Mesenchymal stem cell (in vitro differentiated cells and primary cell): Measurements from ENCODE around the gene FOXP1.

Source experiments
- DNase-seq: peaks from one replicate; pipeline ENCODE4 v3.0.0-alpha.2; 2013
- H2AFZ ChIP-seq: one replicate; pipeline ENCODE4 v1.6.1; 2013; ENCODE audit warnings: low read depth, mild to moderate bottlenecking, control low read depth, inconsistent platforms, low read length, moderate library complexity
- H2AK5ac ChIP-seq: 2 replicates; pipeline ENCODE4 v1.6.1; 2013; ENCODE audit warnings: low read length, moderate library complexity, mild to moderate bottlenecking, inconsistent platforms; ENCODE audit not compliant: severe bottlenecking
- H2BK120ac ChIP-seq: one replicate; pipeline ENCODE4 v1.6.1; 2013; ENCODE audit warnings: low read depth, mild to moderate bottlenecking, inconsistent platforms, low read length, moderate library complexity
- H2BK12ac ChIP-seq, 2 experiments: one replicate each; pipeline ENCODE4 v1.6.1; 2013; ENCODE audit warnings: inconsistent platforms in 2 of 2, low read length in 2 of 2, mild to moderate bottlenecking in 2 of 2, moderate library complexity in 2 of 2, control low read depth in 1 of 2
- H2BK15ac ChIP-seq: one replicate; pipeline ENCODE4 v1.6.1; 2013; ENCODE audit warnings: mild to moderate bottlenecking, low read depth, inconsistent platforms; ENCODE audit not compliant: poor library complexity, severe bottlenecking
- H2BK5ac ChIP-seq: 2 replicates; pipeline ENCODE4 v1.6.1; 2013; ENCODE audit warnings: low read depth, mild to moderate bottlenecking, low read length, control low read depth, inconsistent platforms; ENCODE audit not compliant: poor library complexity, severe bottlenecking
- H3K14ac ChIP-seq, 2 experiments: one replicate each; pipeline ENCODE4 v1.6.1; 2013; ENCODE audit warnings: inconsistent platforms in 2 of 2, low read length in 2 of 2, control low read depth in 1 of 2, mild to moderate bottlenecking in 1 of 2, moderate library complexity in 1 of 2
- H3K18ac ChIP-seq, 2 experiments: one replicate each; pipeline ENCODE4 v1.6.1; 2013; ENCODE audit warnings: inconsistent platforms in 2 of 2, low read length in 2 of 2, control low read depth in 1 of 2, low read depth in 1 of 2, mild to moderate bottlenecking in 1 of 2
- H3K23ac ChIP-seq, 2 experiments: one replicate each; pipeline ENCODE4 v1.6.1; 2013; ENCODE audit warnings: inconsistent platforms in 2 of 2, low read length in 2 of 2, mild to moderate bottlenecking in 2 of 2, moderate library complexity in 2 of 2, control low read depth in 1 of 2
- H3K27ac ChIP-seq: 2 replicates; pipeline ENCODE4 v1.5.1; 2013; ENCODE audit warnings: mild to moderate bottlenecking, moderate library complexity, low read length, control low read depth, inconsistent platforms; ENCODE audit not compliant: poor library complexity, severe bottlenecking
- H3K27me3 ChIP-seq, 2 experiments: 2 replicates each; pipeline versions ENCODE4 v1.6.1 to v1.7.0; 2013; ENCODE audit warnings: low read length in 2 of 2, mild to moderate bottlenecking in 2 of 2, moderate library complexity in 2 of 2, control low read depth in 1 of 2, inconsistent platforms in 1 of 2; ENCODE audit not compliant: control insufficient read depth in 1 of 2, insufficient read depth in 1 of 2
- H3K36me3 ChIP-seq, 2 experiments: 2 replicates each; pipeline versions ENCODE4 v1.6.1 to v1.7.0; 2013; ENCODE audit warnings: low read length in 2 of 2, control low read depth in 1 of 2, inconsistent platforms in 1 of 2, low read depth in 1 of 2, mild to moderate bottlenecking in 1 of 2; ENCODE audit not compliant: insufficient read depth in 2 of 2, control insufficient read depth in 1 of 2
- H3K4ac ChIP-seq, 2 experiments: one replicate each; pipeline ENCODE4 v1.6.1; 2013; ENCODE audit warnings: inconsistent platforms in 2 of 2, low read length in 2 of 2, mild to moderate bottlenecking in 2 of 2, moderate library complexity in 2 of 2, control low read depth in 1 of 2, low read depth in 1 of 2
- H3K4me1 ChIP-seq: 2 replicates; pipeline ENCODE4 v1.6.1; 2013; ENCODE audit warnings: low read depth, low read length, control low read depth; ENCODE audit not compliant: control insufficient read depth, insufficient read depth
- H3K4me2 ChIP-seq: 2 replicates; pipeline ENCODE4 v1.6.1; 2013; ENCODE audit warnings: low read length, mild to moderate bottlenecking, inconsistent platforms; ENCODE audit not compliant: poor library complexity, severe bottlenecking
- H3K4me3 ChIP-seq, 2 experiments: 2 replicates each; pipeline versions ENCODE4 v1.5.1 to v1.7.0; 2013; ENCODE audit warnings: low read length in 2 of 2, mild to moderate bottlenecking in 2 of 2, control low read depth in 1 of 2, low read depth in 1 of 2; ENCODE audit not compliant: insufficient read depth in 1 of 2
- H3K79me1 ChIP-seq: replicated peaks from 2 replicates; pipeline ENCODE4 v1.6.1; 2013; ENCODE audit warnings: mild to moderate bottlenecking, control low read depth, low read length, inconsistent platforms; ENCODE audit not compliant: poor library complexity, severe bottlenecking
- H3K9ac ChIP-seq: 2 replicates; pipeline ENCODE4 v1.7.0; 2013; ENCODE audit warnings: mild to moderate bottlenecking, low read length, moderate library complexity
- H3K9me3 ChIP-seq: 2 replicates; pipeline ENCODE4 v1.7.0; 2013; ENCODE audit warnings: mild to moderate bottlenecking, low read length; ENCODE audit not compliant: control insufficient read depth
- H4K8ac ChIP-seq: one replicate; pipeline ENCODE4 v1.6.1; 2013; ENCODE audit warnings: inconsistent platforms, mild to moderate bottlenecking, low read length, moderate library complexity
- H4K91ac ChIP-seq: one replicate; pipeline ENCODE4 v1.6.1; 2013; ENCODE audit warnings: mild to moderate bottlenecking, low read length, inconsistent platforms
- WGBS: methylation state at CpG from one replicate; pipeline ENCODE4 v1.1.7; 2013; ENCODE audit warnings: mixed read lengths; 5-methylcytosine and 5-hydroxymethylcytosine counted together

FOXP1 gene

DNA sequence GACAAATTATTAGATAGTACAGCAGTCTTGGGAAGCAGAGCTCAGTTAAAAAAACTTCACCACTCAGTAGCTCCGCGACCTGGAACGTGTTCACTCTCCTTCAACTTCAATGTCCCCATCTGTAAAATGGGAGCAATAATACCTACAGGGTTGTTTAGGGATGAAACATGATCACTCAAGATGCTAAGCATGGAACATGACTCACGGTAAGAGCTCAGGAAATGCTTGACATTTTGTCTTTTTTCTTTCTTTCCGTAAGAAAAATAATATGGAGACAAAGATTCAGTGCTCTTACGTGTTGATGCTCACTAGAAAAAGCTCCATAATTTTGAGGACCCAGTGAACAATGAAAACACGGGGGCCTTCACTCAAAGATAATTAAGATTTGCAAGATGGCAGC is 664.4 kb downstream of the FOXP1 start:
- Histone ChIP-seq H3K4ac (no peak overlapping the region), H3K36me3 (no peaks in the 10 kb centered on the region), H3K9ac (no peak overlapping the region), H2AK5ac (no peak overlapping the region), H3K14ac (no peak overlapping the region), H2BK12ac (no peak overlapping the region), H3K27me3 (no peaks in the 10 kb centered on the region), H2BK120ac (no peak overlapping the region), H3K9me3 (peaks cover under 1% of the 10 kb centered on the region), H3K23ac (no peak overlapping the region), H3K4me3 (no peak overlapping the region), H3K4me2 (no peak overlapping the region), H4K8ac (no peak overlapping the region), H2AFZ (no peak overlapping the region), H2BK5ac (no peak overlapping the region), H2BK15ac (no peak overlapping the region), H3K18ac (no peak overlapping the region), H4K91ac (no peak overlapping the region), H3K4me1 (no peaks in the 10 kb centered on the region), H3K79me1 (no peaks in the 10 kb centered on the region), H3K27ac (no peak overlapping the region)
- WGBS = 78% methylated on average over 4 of the region's 7 CpGs
- no peak for DNase-seq

DNA sequence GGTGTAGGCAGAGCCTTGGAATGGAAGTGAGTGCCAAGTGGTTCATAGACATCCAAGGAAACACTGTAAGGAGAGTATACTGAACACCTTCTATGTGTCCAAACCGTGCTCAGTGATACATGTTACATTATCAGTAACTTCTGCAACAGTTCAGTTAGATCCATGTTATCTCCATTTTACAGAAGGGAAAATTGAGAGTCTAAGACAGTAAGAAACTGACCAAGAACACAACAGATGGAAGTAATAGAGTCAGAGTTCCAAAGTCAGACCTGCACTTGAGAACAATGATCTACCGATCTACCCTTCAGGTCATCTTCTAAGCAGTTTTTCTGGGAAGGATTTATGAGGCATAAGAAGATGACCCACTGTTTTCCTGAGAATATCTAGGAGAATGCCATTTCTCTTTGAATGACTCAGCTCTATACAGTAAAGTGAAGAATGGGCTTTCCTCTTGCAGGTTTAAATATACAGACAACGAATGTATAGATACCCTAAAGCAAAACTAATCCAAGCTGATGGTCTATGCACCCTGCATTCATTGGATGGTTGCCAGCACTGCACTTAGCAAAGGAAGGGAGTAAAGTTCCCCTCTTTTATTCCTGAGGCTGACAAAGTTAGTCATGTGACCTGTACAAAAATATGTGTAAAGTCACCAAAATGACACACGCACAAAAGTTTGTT is 667.0 kb downstream of the FOXP1 start:
- Histone ChIP-seq H3K27ac (no peak overlapping the region), H3K23ac (no peak overlapping the region), H3K9ac (no peak overlapping the region), H2BK12ac (no peak overlapping the region), H3K4me3 (no peak overlapping the region), H2BK120ac (no peak overlapping the region), H3K79me1 (no peaks in the 10 kb centered on the region), H3K4ac (no peak overlapping the region), H3K14ac (no peak overlapping the region), H3K4me1 (no peaks in the 10 kb centered on the region), H4K8ac (no peak overlapping the region), H2BK15ac (no peak overlapping the region), H4K91ac (no peak overlapping the region), H3K4me2 (no peak overlapping the region), H2AFZ (no peak overlapping the region), H2AK5ac (no peak overlapping the region), H3K9me3 (no peaks in the 10 kb centered on the region), H3K27me3 (no peaks in the 10 kb centered on the region), H3K18ac (no peak overlapping the region), H3K36me3 (no peaks in the 10 kb centered on the region), H2BK5ac (no peak overlapping the region)
- WGBS = 29% methylated on average over 1 of the region's 4 CpGs
- no peak for DNase-seq

DNA sequence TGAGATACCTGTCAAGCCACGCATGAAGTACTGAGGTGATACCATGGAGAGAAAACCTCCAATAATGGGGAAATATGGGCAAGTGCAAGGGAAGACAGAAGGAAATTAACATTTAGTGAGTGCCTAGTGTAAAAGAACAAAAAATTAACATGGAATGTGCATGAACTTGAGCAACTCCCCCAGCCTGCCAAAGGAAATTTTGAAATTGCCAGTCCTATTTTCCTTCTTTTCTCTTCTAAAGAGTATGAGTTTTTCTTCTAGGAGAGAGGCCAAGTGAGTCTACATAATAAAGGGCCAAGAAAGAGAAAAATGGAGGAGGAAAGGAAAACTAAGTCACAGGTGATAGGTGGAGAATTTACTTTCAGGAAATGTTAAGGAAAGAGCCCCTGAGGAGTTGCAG is 668.7 kb downstream of the FOXP1 start:
- H3K4me2 ChIP-seq = no peak overlapping the region
- H2AK5ac ChIP-seq = no peak overlapping the region
- no peak overlapping the region for H3K4me3 ChIP-seq
- H3K79me1 ChIP-seq = no peaks in the 10 kb centered on the region
- H3K36me3 ChIP-seq = no peaks in the 10 kb centered on the region
- no peak overlapping the region for H3K23ac ChIP-seq
- H4K91ac ChIP-seq = no peak overlapping the region
- no peak overlapping the region for H2AFZ ChIP-seq
- H3K14ac ChIP-seq = no peak overlapping the region
- H2BK120ac ChIP-seq = no peak overlapping the region
- WGBS = 100% methylated on average over 1 of the region's 1 CpG
- H2BK12ac ChIP-seq = no peak overlapping the region
- H3K18ac ChIP-seq = no peak overlapping the region
- no peak overlapping the region for H3K9ac ChIP-seq
- H2BK15ac ChIP-seq = no peak overlapping the region
- no peaks in the 10 kb centered on the region for H3K27me3 ChIP-seq
- H3K4ac ChIP-seq = no peak overlapping the region
- H3K4me1 ChIP-seq = no peaks in the 10 kb centered on the region
- no peak overlapping the region for H2BK5ac ChIP-seq
- DNase-seq = no peak
- H3K27ac ChIP-seq = no peak overlapping the region
- H3K9me3 ChIP-seq = no peaks in the 10 kb centered on the region
- H4K8ac ChIP-seq = no peak overlapping the region

DNA sequence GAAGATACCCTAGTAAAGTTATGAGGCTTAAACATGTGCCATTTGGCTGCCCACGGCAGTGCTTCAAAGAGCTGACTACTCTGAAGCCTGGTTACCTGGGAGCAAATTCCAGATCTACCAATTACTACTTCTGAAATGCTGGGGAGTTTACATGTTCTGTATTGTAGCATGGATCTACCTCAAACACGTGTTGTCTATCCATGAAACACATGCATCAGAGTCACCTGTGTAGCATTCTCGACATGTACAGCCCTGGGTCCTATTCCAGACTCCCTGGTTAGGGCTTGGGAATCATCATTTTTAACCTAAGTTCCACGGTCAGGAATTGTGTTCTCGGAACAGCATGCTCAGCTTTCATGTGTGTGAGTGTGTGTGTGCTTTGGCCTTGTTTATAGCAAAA is 671.8 kb downstream of the FOXP1 start:
- Histone ChIP-seq H3K4me1 (no peaks in the 10 kb centered on the region), H3K4me2 (no peak overlapping the region), H3K9me3 (no peaks in the 10 kb centered on the region), H3K9ac (no peak overlapping the region), H4K8ac (no peak overlapping the region), H2BK15ac (no peak overlapping the region), H2AFZ (no peak overlapping the region), H2BK12ac (no peak overlapping the region), H3K27ac (no peak overlapping the region), H3K79me1 (no peaks in the 10 kb centered on the region), H3K4ac (no peak overlapping the region), H3K14ac (no peak overlapping the region), H2BK120ac (no peak overlapping the region), H2BK5ac (no peak overlapping the region), H4K91ac (no peak overlapping the region), H3K27me3 (no peaks in the 10 kb centered on the region), H2AK5ac (no peak overlapping the region), H3K4me3 (no peak overlapping the region), H3K18ac (no peak overlapping the region), H3K23ac (no peak overlapping the region), H3K36me3 (no peaks in the 10 kb centered on the region)
- no peak for DNase-seq
- 79% methylated on average over 4 of the region's 5 CpGs for WGBS
